GM23248 (cell line): ENCODE data around the gene RNF121. TPM values are rescaled to one million over a fixed set of nuclear protein-coding genes. Genes with fewer than 3 reads are reported as not detected.

Source experiments
- DNase-seq: peaks from one replicate; pipeline ENCODE4 v3.0.0-alpha.2; 2015
- H2AFZ ChIP-seq: fragments of 200-600 bp; sonication (generic); 2 replicates; pipeline ENCODE4 v1.6.1; 2016; ENCODE audit warnings: antibody characterized with exemption
- H3F3A ChIP-seq: fragments of 200-600 bp; sonication (generic); 2 replicates; pipeline ENCODE4 v1.6.1; 2016; ENCODE audit warnings: mild to moderate bottlenecking, antibody characterized with exemption, mixed run types; ENCODE audit not compliant: insufficient read depth
- H3K27ac ChIP-seq: fragments of 200-600 bp; sonication (generic); 2 replicates; pipeline ENCODE4 v1.5.1; 2016; ENCODE audit warnings: mild to moderate bottlenecking
- H3K27me3 ChIP-seq: fragments of 200-600 bp; sonication (generic); replicated peaks from 2 replicates; pipeline ENCODE4 v1.6.1; 2016; ENCODE audit warnings: mild to moderate bottlenecking; ENCODE audit not compliant: insufficient read depth
- H3K36me3 ChIP-seq: fragments of 200-600 bp; sonication (generic); 2 replicates; pipeline ENCODE4 v1.6.1; 2016; ENCODE audit warnings: low read depth, mild to moderate bottlenecking
- H3K4me1 ChIP-seq: fragments of 200-600 bp; sonication (generic); 2 replicates; pipeline ENCODE4 v1.6.1; 2016; ENCODE audit warnings: mild to moderate bottlenecking; ENCODE audit not compliant: insufficient read depth
- H3K4me2 ChIP-seq: fragments of 200-600 bp; sonication (generic); one replicate; pipeline ENCODE4 v1.6.1; 2016; ENCODE audit warnings: mild to moderate bottlenecking; ENCODE audit not compliant: unreplicated experiment
- H3K4me3 ChIP-seq: fragments of 200-600 bp; sonication (generic); 2 replicates; pipeline ENCODE4 v1.5.1; 2016; ENCODE audit warnings: mild to moderate bottlenecking
- H3K79me2 ChIP-seq: fragments of 200-600 bp; sonication (generic); 2 replicates; pipeline ENCODE4 v1.6.1; 2016; ENCODE audit warnings: mild to moderate bottlenecking; ENCODE audit not compliant: insufficient read depth
- H3K9ac ChIP-seq: fragments of 200-600 bp; sonication (generic); 2 replicates; pipeline ENCODE4 v1.6.1; 2016; ENCODE audit warnings: mild to moderate bottlenecking
- H3K9me2 ChIP-seq: fragments of 200-600 bp; sonication (generic); 2 replicates; pipeline ENCODE4 v1.6.1; 2016; ENCODE audit warnings: mixed run types, mild to moderate bottlenecking, moderate library complexity; ENCODE audit not compliant: insufficient read depth
- H3K9me3 ChIP-seq: fragments of 200-600 bp; sonication (generic); one replicate; pipeline ENCODE4 v1.6.1; 2017; ENCODE audit warnings: low read depth
- H4K20me1 ChIP-seq: fragments of 200-600 bp; sonication (generic); 2 replicates; pipeline ENCODE4 v1.6.0; 2016; ENCODE audit not compliant: insufficient read depth
- EZH2 ChIP-seq: fragments of 200-600 bp; sonication (generic); IDR thresholded peaks from 2 replicates; pipeline ENCODE4 v1.6.1; 2018; ENCODE audit warnings: antibody characterized with exemption, mild to moderate bottlenecking; ENCODE audit not compliant: insufficient read depth, poor library complexity, severe bottlenecking
- EZH2phosphoT487 ChIP-seq: fragments of 200-600 bp; sonication (generic); IDR thresholded peaks from 2 replicates; pipeline ENCODE4 v1.6.1; 2018; ENCODE audit warnings: antibody characterized with exemption, moderate library complexity, mild to moderate bottlenecking, low read depth; ENCODE audit not compliant: insufficient read depth
- WGBS, 2 experiments: methylation state at CpG; one replicate each; pipeline ENCODE4 v1.1.6; 2015 to 2017; ENCODE audit warnings: low lambda C conversion rate in 2 of 2, low coverage in 1 of 2; ENCODE audit errors: missing lambda C conversion rate in 2 of 2; 5-methylcytosine and 5-hydroxymethylcytosine counted together
- in situ Hi-C: fragments of 300-500 bp; cut with MboI; formaldehyde crosslinking; loops from 2 replicates; pipeline ENCODE4 v1.15.0; 2020
- polyA plus RNA-seq: library from polyadenylated mRNA; unstranded; fragments of >200 nt; fragmentation: Nextera tagmentation; extraction: Ambion mirVana; gene quantifications from 2 replicates; pipeline ENCODE4 v1.2.1, GENCODE V29; 2016
- total RNA-seq: library from RNA; depleted of rRNA; stranded (reverse); fragments of >200 nt; shearing (Covaris generic); gene quantifications from 2 replicates; pipeline ENCODE4 v1.2.3, GENCODE V29; 2014

RNF121 gene
- total and polyA plus RNA-seq, 2 experiments from 2014 or later, result 19.9 to 20.3 TPM

GRCh38 chr11:71929491-71929890 lies 645 bp downstream of the RNF121 start:
- Histone ChIP-seq H3K9me2 (no peaks in the 10 kb centered on the region), H2AFZ (peak overlapping the region; percentile 99), H3K27me3 (no peaks in the 10 kb centered on the region), H3K4me3 (peak overlapping the region; percentile 97), H3K9ac (peak overlapping the region; percentile 86), H3K4me2 (peak overlapping the region; percentile 100), H3F3A (no peaks in the 10 kb centered on the region), H3K79me2 (peaks cover 76% of the 10 kb centered on the region), H3K9me3 (no peaks in the 10 kb centered on the region), H4K20me1 (peaks cover 18% of the 10 kb centered on the region; the same call in 1 of the 2 replicates), H3K36me3 (no peaks in the 10 kb centered on the region), H3K27ac (no peak overlapping the region), H3K4me1 (peaks cover 20% of the 10 kb centered on the region; the same call in 1 of the 2 replicates)
- in situ Hi-C loops, result no loop called here
- DNase-seq, result peak; percentile 4
- no peak for TF ChIP-seq EZH2phosphoT487
- no peak for TF ChIP-seq EZH2
- 8 to 16% methylated on average over 6 of the region's 6 CpGs for WGBS, 2 experiments

- peak overlapping the region; percentile 97; the same call in 1 of the 2 replicates for H3K4me3 ChIP-seq
- in situ Hi-C loops, result no loop called here
- TF ChIP-seq EZH2phosphoT487 (no peak), EZH2 (no peak)
- no peak overlapping the region for H2AFZ ChIP-seq
- peaks cover 18% of the 10 kb centered on the region; the same call in 1 of the 2 replicates for H4K20me1 ChIP-seq
- no peaks in the 10 kb centered on the region for H3F3A ChIP-seq
- H3K9me3 ChIP-seq, result no peaks in the 10 kb centered on the region
- H3K36me3 ChIP-seq, result no peaks in the 10 kb centered on the region
- peaks cover 88% of the 10 kb centered on the region for H3K79me2 ChIP-seq
- H3K27me3 ChIP-seq, result no peaks in the 10 kb centered on the region
- 76 to 78% methylated on average over 11 of the region's 11 CpGs for WGBS, 2 experiments
- DNase-seq, result no peak
- no peak overlapping the region for H3K4me2 ChIP-seq
- no peak overlapping the region for H3K27ac ChIP-seq
- H3K9ac ChIP-seq, result no peak overlapping the region
- H3K4me1 ChIP-seq, result peaks cover 20% of the 10 kb centered on the region; the same call in 1 of the 2 replicates
- no peaks in the 10 kb centered on the region for H3K9me2 ChIP-seq
Observed at GRCh38 chr11:71930556-71931244, 1.9 kb downstream of the RNF121 start.

- peak; percentile 12 for DNase-seq
Observed at GRCh38 chr11:71931245-71931602, 2.4 kb downstream of the RNF121 start.

GRCh38 chr11:71933141-71933933 lies 4.5 kb downstream of the RNF121 start:
- Histone ChIP-seq H3K4me2 (no peak overlapping the region), H2AFZ (no peak overlapping the region), H4K20me1 (peaks cover 18% of the 10 kb centered on the region; the same call in 1 of the 2 replicates), H3K9ac (no peak overlapping the region), H3K27me3 (no peaks in the 10 kb centered on the region), H3K4me1 (0 out of 2 replicates have a peak, but pooled peaks cover 16% of the 10 kb centered on the region), H3K9me3 (no peaks in the 10 kb centered on the region), H3K79me2 (peaks cover 99% of the 10 kb centered on the region), H3K36me3 (no peaks in the 10 kb centered on the region), H3K27ac (no peak overlapping the region), H3K9me2 (no peaks in the 10 kb centered on the region), H3F3A (no peaks in the 10 kb centered on the region), H3K4me3 (no peak overlapping the region)
- TF ChIP-seq EZH2 (no peak), EZH2phosphoT487 (no peak)
- WGBS, 2 experiments, result 95 to 99% methylated on average over 4 of the region's 4 CpGs
- no peak for DNase-seq
- in situ Hi-C loops, result no loop called here

More at GRCh38 chr11:71931245-71931602, 2.4 kb downstream of the RNF121 start:
- Histone ChIP-seq H2AFZ (no peak overlapping the region), H3F3A (no peaks in the 10 kb centered on the region), H3K4me1 (peaks cover 20% of the 10 kb centered on the region; the same call in 1 of the 2 replicates), H3K79me2 (peaks cover 94% of the 10 kb centered on the region), H3K27ac (no peak overlapping the region), H3K9me3 (no peaks in the 10 kb centered on the region), H3K27me3 (no peaks in the 10 kb centered on the region), H3K9ac (no peak overlapping the region), H3K36me3 (no peaks in the 10 kb centered on the region), H3K4me3 (no peak overlapping the region), H3K4me2 (no peak overlapping the region), H3K9me2 (no peaks in the 10 kb centered on the region), H4K20me1 (peaks cover 18% of the 10 kb centered on the region; the same call in 1 of the 2 replicates)
- in situ Hi-C loops, result no loop called here
- WGBS, 2 experiments, result 51 to 52% methylated on average over 2 of the region's 2 CpGs
- TF ChIP-seq EZH2 (no peak), EZH2phosphoT487 (no peak)
